Liver (tissue), 9 donors: ENCODE results near the gene MAPK8IP3. TPM values are rescaled to one million over a fixed set of nuclear protein-coding genes. Genes with fewer than 3 reads are reported as not detected.

Experiments used
- DNase-seq: peaks from one replicate; pipeline ENCODE4 v3.0.0-alpha.2; 2017; ENCODE audit warnings: low spot score
- H3K27ac ChIP-seq, 2 donors: one replicate each; pipeline ENCODE4 v1.7.0; 2013; ENCODE audit warnings: inconsistent platforms in 2 of 2, low read length in 2 of 2, control low read depth in 1 of 2, low read depth in 1 of 2, mild to moderate bottlenecking in 1 of 2
- H3K27me3 ChIP-seq, 4 donors: one replicate each; pipeline versions ENCODE4 v1.6.1 to v1.7.0; 2013; ENCODE audit warnings: low read length in 3 of 4, inconsistent platforms in 1 of 4, mild to moderate bottlenecking in 1 of 4, moderate library complexity in 1 of 4; ENCODE audit not compliant: control insufficient read depth in 4 of 4, insufficient read depth in 4 of 4
- H3K36me3 ChIP-seq, 4 donors: one replicate each; pipeline versions ENCODE4 v1.6.1 to v1.7.0; 2013; ENCODE audit warnings: low read length in 3 of 4, mild to moderate bottlenecking in 3 of 4, low read depth in 1 of 4, moderate library complexity in 1 of 4; ENCODE audit not compliant: control insufficient read depth in 4 of 4, insufficient read depth in 3 of 4
- H3K4me1 ChIP-seq, 4 donors: one replicate each; pipeline versions ENCODE4 v1.6.1 to v1.7.0; 2013; ENCODE audit warnings: low read length in 3 of 4, mild to moderate bottlenecking in 3 of 4, moderate library complexity in 1 of 4; ENCODE audit not compliant: control insufficient read depth in 4 of 4, insufficient read depth in 4 of 4
- H3K4me3 ChIP-seq, 3 donors: one replicate each; pipeline versions ENCODE4 v1.6.1 to v1.7.0; 2013; ENCODE audit warnings: low read length in 3 of 3, control low read depth in 1 of 3, low read depth in 1 of 3, mild to moderate bottlenecking in 1 of 3
- H3K9ac ChIP-seq, 2 donors: one replicate each; pipeline ENCODE4 v1.7.0; 2013; ENCODE audit warnings: low read length in 2 of 2, mild to moderate bottlenecking in 2 of 2, moderate library complexity in 2 of 2, control low read depth in 1 of 2, low read depth in 1 of 2
- H3K9me3 ChIP-seq, 4 donors: one replicate each; pipeline versions ENCODE4 v1.6.1 to v1.7.0; 2013; ENCODE audit warnings: low read length in 3 of 4; ENCODE audit not compliant: control insufficient read depth in 4 of 4
- EGR1 ChIP-seq, 2 donors: IDR thresholded peaks; 2 replicates each; pipeline ENCODE4 v1.6.1; 2016 to 2018; ENCODE audit warnings: antibody characterized with exemption in 2 of 2, low read depth in 2 of 2
- FOXA1 ChIP-seq: IDR thresholded peaks from 2 replicates; pipeline ENCODE4 v1.6.1; 2016; ENCODE audit warnings: antibody characterized with exemption
- GABPA ChIP-seq, 2 donors: IDR thresholded peaks in 1 of 2; conservative IDR thresholded peaks in 1 of 2; 2 replicates each; pipeline ENCODE4 v1.6.1; 2016; ENCODE audit warnings: antibody characterized with exemption in 2 of 2, mild to moderate bottlenecking in 1 of 2, moderate library complexity in 1 of 2
- HNF4G ChIP-seq: IDR thresholded peaks from 2 replicates; pipeline ENCODE4 v1.6.1; 2016; ENCODE audit warnings: antibody characterized with exemption
- JUND ChIP-seq, 2 donors: IDR thresholded peaks; 2 replicates each; pipeline ENCODE4 v1.6.1; 2016; ENCODE audit warnings: antibody characterized with exemption in 2 of 2
- NR2F2 ChIP-seq: IDR thresholded peaks from 2 replicates; pipeline ENCODE4 v1.6.1; 2016; ENCODE audit warnings: antibody characterized with exemption
- RAD21 ChIP-seq, 2 donors: IDR thresholded peaks; 2 replicates each; pipeline ENCODE4 v1.6.1; 2016; ENCODE audit warnings: antibody characterized with exemption in 2 of 2, mild to moderate bottlenecking in 2 of 2
- YY1 ChIP-seq: IDR thresholded peaks from 2 replicates; pipeline ENCODE4 v1.6.1; 2016; ENCODE audit warnings: antibody characterized with exemption, mild to moderate bottlenecking
- WGBS: extraction: QIAGEN DNeasy Blood & Tissue Kit; methylation state at CpG from one replicate; pipeline ENCODE4 v1.1.7; 2013; 5-methylcytosine and 5-hydroxymethylcytosine counted together
- polyA plus RNA-seq, 2 donors: library from polyadenylated mRNA; stranded (reverse) in 1 of 2; unstranded in 1 of 2; fragments of 200-250 nt in 1 of 2; fragments of >200 nt in 1 of 2; fragmentation: Nextera tagmentation in 1 of 2; extraction: Ambion mirVana in 1 of 2; gene quantifications; one replicate each; pipeline versions ENCODE4 v1.2.1 to v1.2.3, GENCODE V29; 2013 to 2015
- total RNA-seq, 2 donors: library from RNA; depleted of rRNA; stranded (reverse); fragments of >200 nt; gene quantifications; one replicate each; pipeline ENCODE4 v1.2.3, GENCODE V29; 2014
- TF ChIP-seq, protein P1 (sequence below): IDR thresholded peaks from 2 replicates; pipeline ENCODE4 v1.6.1; 2016; ENCODE audit warnings: antibody characterized with exemption, mild to moderate bottlenecking
- TF ChIP-seq, protein P2 (sequence below): IDR thresholded peaks from 2 replicates; pipeline ENCODE4 v1.6.1; 2016; ENCODE audit warnings: antibody characterized with exemption
- TF ChIP-seq, protein P3 (sequence below): fragments of 150-350 bp; IDR thresholded peaks from 2 replicates; pipeline ENCODE4 v1.5.1; 2017; ENCODE audit warnings: improper control_type of control experiment, low read depth, low read length; ENCODE audit not compliant: missing input control
- TF ChIP-seq, protein P4 (sequence below): IDR thresholded peaks from 2 replicates; pipeline ENCODE4 v1.6.1; 2016; ENCODE audit warnings: antibody characterized with exemption
- donor health status: healthy.
- donor health status: healthy.
- donor health status: healthy.
- donor health status: healthy.
- donor health status: healthy.

Gene MAPK8IP3
- total and polyA plus RNA-seq, 4 donors = 4.1 to 43.0 (median 9.3) TPM

DNA sequence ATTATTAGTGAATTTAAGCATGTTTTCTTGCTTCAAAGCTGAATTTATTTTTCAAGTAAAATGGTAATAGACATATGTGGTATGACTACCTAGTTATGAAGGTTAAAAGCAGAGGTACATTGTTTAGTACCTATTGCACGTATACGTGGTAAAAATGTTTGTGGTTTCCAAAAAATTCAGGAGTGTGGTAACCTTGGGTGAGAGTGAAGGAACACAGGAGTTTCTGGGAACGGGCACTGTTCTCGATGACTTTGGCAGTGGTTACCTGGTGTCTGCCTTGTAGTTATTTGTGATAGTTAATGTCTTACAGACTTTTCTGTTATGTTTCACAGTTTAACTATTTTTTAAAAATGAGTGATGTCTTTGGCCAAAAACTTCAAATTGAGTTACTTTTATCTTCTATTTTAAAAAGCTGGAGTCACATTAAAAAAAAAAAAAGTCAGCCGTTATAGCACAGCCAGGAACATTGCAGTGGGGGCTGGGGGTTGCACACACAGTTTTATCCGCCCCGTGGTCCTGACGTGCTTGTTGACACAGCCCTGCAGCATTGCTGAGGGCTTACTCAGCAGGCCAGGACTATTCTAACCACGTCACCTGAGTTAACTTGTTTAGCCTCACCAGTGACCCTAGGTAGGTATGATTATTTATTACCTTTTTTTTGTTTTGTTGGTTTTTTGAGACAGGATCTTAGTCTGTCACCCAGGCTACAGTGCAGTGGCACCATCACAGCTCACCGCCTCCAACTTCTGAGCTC, 17.0 kb upstream of the MAPK8IP3 start (continued):
- TF ChIP-seq, protein P1, sequence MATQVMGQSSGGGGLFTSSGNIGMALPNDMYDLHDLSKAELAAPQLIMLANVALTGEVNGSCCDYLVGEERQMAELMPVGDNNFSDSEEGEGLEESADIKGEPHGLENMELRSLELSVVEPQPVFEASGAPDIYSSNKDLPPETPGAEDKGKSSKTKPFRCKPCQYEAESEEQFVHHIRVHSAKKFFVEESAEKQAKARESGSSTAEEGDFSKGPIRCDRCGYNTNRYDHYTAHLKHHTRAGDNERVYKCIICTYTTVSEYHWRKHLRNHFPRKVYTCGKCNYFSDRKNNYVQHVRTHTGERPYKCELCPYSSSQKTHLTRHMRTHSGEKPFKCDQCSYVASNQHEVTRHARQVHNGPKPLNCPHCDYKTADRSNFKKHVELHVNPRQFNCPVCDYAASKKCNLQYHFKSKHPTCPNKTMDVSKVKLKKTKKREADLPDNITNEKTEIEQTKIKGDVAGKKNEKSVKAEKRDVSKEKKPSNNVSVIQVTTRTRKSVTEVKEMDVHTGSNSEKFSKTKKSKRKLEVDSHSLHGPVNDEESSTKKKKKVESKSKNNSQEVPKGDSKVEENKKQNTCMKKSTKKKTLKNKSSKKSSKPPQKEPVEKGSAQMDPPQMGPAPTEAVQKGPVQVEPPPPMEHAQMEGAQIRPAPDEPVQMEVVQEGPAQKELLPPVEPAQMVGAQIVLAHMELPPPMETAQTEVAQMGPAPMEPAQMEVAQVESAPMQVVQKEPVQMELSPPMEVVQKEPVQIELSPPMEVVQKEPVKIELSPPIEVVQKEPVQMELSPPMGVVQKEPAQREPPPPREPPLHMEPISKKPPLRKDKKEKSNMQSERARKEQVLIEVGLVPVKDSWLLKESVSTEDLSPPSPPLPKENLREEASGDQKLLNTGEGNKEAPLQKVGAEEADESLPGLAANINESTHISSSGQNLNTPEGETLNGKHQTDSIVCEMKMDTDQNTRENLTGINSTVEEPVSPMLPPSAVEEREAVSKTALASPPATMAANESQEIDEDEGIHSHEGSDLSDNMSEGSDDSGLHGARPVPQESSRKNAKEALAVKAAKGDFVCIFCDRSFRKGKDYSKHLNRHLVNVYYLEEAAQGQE = peak; percentile 23
- TF ChIP-seq, protein P2, sequence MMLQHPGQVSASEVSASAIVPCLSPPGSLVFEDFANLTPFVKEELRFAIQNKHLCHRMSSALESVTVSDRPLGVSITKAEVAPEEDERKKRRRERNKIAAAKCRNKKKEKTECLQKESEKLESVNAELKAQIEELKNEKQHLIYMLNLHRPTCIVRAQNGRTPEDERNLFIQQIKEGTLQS = peak; percentile 44
- TF ChIP-seq JUND (IDR thresholded peaks at IDR 0.05) (peak; percentile 48 to 56), YY1 (no peak), NR2F2 (no peak)

DNA sequence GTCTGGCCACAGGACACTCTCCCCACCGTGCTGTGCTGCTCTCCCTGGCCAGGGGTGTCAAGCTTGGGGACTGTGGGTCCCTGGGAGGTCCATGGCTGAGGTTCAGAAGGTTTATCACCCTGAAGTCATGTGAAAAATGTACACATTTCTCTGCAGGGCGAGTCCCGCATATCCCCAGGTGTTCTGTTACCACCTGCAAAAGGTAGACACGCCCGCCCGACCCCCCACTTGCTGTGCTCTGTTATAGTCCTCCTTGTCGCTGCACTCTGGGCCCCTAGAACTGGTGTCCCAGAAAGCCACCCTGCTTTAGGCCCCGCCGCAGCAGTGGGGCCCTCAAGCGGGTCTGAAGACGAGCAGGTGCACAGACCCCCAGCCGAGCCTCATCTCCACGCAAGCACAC, 16.1 kb upstream of the MAPK8IP3 start:
- Histone ChIP-seq H3K9ac (no peak overlapping the region), H3K9me3 (no peaks in the 10 kb centered on the region), H3K4me3 (no peak overlapping the region), H3K27me3 (no peaks in the 10 kb centered on the region), H3K36me3 (peaks cover 13 to 51% (median 34%) of the 10 kb centered on the region in 4 donors), H3K27ac (peak overlapping the region; percentile 47 to 68), H3K4me1 (peaks cover 0 to 9% (median 6%) of the 10 kb centered on the region in 4 donors)
- DNase-seq = no peak
- TF ChIP-seq HNF4G (no peak), YY1 (no peak)
- TF ChIP-seq, protein P3, sequence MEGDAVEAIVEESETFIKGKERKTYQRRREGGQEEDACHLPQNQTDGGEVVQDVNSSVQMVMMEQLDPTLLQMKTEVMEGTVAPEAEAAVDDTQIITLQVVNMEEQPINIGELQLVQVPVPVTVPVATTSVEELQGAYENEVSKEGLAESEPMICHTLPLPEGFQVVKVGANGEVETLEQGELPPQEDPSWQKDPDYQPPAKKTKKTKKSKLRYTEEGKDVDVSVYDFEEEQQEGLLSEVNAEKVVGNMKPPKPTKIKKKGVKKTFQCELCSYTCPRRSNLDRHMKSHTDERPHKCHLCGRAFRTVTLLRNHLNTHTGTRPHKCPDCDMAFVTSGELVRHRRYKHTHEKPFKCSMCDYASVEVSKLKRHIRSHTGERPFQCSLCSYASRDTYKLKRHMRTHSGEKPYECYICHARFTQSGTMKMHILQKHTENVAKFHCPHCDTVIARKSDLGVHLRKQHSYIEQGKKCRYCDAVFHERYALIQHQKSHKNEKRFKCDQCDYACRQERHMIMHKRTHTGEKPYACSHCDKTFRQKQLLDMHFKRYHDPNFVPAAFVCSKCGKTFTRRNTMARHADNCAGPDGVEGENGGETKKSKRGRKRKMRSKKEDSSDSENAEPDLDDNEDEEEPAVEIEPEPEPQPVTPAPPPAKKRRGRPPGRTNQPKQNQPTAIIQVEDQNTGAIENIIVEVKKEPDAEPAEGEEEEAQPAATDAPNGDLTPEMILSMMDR = no peak
- WGBS = 94% methylated on average over 13 of the region's 13 CpGs

DNA sequence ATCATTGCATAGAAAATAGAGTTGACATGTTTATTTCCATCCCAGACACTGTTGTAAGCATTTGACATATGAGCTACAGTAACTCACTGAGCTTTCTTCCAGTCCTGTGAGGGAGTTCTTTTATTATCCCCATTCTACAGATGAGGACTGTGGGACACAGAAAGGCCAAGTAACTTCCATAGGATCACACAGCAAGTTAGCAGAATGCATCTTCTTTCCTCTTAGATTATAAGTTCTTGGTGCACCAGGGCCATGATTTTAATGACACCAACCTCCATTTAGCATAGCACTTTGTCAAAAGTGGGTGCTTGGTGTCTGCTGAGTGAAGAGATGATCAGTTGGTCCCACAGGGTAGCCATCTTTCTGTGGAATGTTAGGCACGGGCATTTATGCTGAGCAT, 15.2 kb upstream of the MAPK8IP3 start:
- Histone ChIP-seq H3K4me3 (no peak overlapping the region), H3K4me1 (peaks cover 0 to 9% (median 6%) of the 10 kb centered on the region in 4 donors), H3K36me3 (peaks cover 13 to 45% (median 29%) of the 10 kb centered on the region in 4 donors), H3K27me3 (no peaks in the 10 kb centered on the region), H3K9me3 (no peaks in the 10 kb centered on the region), H3K9ac (no peak overlapping the region), H3K27ac (no peak overlapping the region)
- 95% methylated on average over 1 of the region's 1 CpG for WGBS
- no peak for TF ChIP-seq FOXA1
- TF ChIP-seq EGR1 (IDR thresholded peaks at IDR 0.05; ENCODE audit: low read depth in 2 of 2) = no peak
- TF ChIP-seq NR2F2 = no peak
- TF ChIP-seq, protein P1 = no peak
- TF ChIP-seq GABPA (IDR thresholded peaks at IDR 0.05 in 1 of 2, conservative IDR thresholded peaks at IDR 0.05 in 1 of 2) = no peak
- TF ChIP-seq, protein P4, sequence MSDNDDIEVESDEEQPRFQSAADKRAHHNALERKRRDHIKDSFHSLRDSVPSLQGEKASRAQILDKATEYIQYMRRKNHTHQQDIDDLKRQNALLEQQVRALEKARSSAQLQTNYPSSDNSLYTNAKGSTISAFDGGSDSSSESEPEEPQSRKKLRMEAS = no peak
- TF ChIP-seq RAD21 (IDR thresholded peaks at IDR 0.05) = no peak
- DNase-seq = no peak
